GF-D8 (cell line): ENCODE results near the gene SPATA31D4.

Experiments used
- DNase-seq: peaks from one replicate; lab custom pipeline; 2025; lab: John Stamatoyannopoulos, UW

The SPATA31D4 gene

DNA sequence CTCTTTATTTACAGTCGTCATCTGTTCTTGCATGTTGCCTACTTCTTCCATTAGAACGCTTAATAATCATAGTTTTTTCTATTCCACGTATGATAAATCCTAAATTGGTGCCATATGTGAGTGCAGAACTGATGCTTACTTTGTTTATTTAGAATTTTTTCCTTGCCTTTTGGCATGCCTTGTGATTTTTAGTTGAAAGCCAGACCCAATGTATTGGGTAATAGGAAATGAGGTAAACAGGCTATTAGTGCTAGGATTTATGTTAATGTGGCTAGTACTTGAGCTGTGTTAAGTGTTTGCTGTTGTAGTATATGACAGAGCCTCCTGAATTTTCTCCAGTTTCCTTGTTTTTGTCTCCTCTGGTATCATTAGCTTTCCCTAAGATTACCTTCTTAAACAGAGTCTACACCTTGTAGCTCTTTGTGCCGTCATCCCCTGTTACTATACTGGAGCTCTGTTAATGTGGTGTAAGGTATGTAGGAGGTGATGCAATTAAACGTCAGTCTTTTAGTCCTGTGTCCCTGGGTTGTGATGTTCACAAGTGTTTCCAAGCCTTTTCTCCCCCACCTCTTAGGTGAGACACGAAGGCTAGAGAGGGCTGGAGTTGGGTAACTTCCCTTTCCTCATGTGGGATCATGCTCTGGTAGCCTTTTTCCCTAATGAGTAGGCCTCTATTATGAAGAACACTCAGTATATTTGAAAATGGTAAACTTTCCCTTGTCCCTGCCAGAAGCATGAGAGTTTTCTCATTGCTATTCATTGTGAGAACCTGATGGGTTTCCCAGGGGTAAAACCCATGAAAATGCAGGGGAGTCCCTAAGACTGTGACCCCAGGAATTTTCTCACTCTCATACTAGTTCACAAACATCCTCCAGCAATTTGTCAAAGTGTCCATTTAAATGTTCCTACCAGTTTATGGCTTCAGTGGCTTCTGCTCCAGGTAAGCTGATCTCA, 36.3 kb downstream of the SPATA31D4 start:
- DNase-seq: no peak

DNA sequence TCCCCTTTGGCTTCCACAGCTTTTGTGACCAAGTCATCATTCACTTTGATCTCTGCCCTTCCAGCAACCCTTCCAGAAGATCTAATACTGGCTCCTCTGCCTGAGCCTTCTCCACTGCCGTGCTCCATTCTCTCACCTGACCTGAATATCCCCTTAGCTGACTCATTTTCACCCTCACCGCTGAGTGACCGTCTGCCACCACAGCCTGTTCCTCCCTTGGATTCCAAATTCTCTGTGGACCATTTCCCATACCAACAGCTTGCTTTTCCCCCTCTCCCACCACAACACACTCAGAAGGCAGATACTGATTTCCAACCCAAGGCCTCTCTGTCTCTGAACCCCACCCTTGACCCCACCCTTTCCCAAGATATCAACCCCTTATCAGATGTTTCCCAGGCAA, 39.8 kb downstream of the SPATA31D4 start:
- DNase-seq: no peak

DNA sequence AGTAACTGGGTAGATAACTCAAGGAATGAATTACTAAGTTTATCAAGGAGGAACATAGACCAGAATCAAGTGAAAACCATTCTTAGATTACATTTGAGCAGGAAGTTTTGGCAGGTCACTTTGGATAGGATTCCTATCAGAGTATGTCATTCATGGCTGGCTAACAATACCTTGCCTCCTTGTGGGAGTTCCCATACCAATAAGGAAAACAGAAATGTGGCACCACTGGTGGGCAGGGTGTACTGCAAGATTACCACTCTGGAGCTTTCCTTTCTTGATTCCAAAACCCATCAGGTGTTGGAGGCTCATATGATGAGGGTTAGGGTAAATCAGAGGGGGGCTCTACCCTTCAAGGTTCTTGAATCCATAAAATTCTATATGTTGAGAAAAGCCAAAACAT, 41.7 kb downstream of the SPATA31D4 start:
- no peak for DNase-seq

GRCh38 chr9:81971727-81972126, 43.5 kb downstream of the SPATA31D4 start:
- DNase-seq: no peak

GRCh38 chr9:81974764-81975163, 46.5 kb downstream of the SPATA31D4 start:
- no peak for DNase-seq

GRCh38 chr9:81976351-81976750, 48.1 kb downstream of the SPATA31D4 start:
- no peak for DNase-seq

DNA sequence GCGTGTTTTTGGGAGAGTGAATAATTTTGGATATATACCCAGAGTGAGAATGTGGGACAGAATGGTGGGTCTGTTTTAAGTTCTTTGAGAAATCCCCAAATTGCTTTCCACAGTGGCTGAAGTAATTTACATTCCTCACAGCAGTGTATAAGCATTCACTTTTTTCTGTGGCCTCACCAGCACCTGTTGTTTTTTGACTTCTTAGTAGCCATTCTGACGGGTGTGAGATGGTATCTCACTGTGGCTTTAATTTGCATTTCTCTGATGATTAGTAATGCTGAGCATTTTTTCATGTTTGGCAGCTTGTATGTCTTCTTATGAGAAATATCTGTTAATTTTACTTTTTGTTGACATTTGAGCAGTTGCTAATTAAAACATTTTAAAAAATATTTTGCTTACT, 51.0 kb downstream of the SPATA31D4 start:
- DNase-seq: no peak

- no peak for DNase-seq
These were observed 52.3 kb downstream of the SPATA31D4 start for GRCh38 chr9:81980568-81980967.

DNA sequence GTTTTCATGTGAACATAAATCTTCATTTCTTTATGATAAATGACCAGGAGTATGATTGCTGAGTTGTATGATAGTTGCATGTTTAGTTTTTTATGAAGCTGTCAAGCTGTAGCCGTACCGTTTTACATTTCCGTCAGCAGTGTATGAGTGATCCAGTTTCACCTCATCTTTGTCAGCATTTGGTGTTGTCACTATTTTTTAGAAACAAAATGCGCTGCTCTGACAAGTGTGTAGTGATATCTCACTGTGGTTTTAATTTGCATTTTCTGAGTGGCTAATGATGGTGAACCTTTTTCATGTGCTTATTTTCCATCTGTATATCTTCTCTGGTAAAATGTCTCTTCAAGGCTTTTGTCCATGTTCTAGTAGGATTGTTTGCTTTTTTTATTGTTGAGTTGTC, 53.7 kb downstream of the SPATA31D4 start:
- no peak for DNase-seq
